Measurements from ENCODE around the gene SLITRK2. TPM values are rescaled to one million over a fixed set of nuclear protein-coding genes. Genes with fewer than 3 reads are reported as not detected.

The SLITRK2 gene
- total and polyA plus RNA-seq, 5 experiments from 2014 or later = not detected

DNA sequence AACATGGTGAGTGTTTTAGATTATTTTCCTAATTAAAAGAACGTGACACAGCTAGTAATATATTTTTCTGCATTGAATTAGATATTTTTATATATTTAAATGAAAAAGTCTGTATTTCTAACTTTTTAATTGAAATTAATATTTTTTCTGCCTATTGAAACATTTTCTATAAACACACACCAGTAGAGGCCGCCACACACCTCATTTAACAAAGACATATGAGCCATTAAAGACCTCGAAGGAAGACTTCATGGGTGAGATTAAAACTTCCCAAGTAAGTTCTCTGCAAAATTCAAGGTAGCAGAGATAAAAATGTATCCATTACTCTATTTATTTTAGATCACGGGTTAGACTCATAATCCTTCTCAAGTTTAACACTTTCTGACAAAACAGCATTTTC lies 8.3 kb downstream of the SLITRK2 start:
- Mint-ChIP-seq H3K9me3 (peaks cover 0 to 3% (median 0%) of the 10 kb centered on the region in 9 donors), H3K27me3 (peaks cover 3 to 17% (median 9%) of the 10 kb centered on the region in 5 donors), H3K4me3 (no peak overlapping the region), H3K27ac (no peak overlapping the region), H3K4me1 (no peaks in the 10 kb centered on the region), H3K36me3 (no peaks in the 10 kb centered on the region)
- no peak for DNase-seq
- POLR2A ChIA-PET = no interaction called here
- no peak for ATAC-seq

DNA sequence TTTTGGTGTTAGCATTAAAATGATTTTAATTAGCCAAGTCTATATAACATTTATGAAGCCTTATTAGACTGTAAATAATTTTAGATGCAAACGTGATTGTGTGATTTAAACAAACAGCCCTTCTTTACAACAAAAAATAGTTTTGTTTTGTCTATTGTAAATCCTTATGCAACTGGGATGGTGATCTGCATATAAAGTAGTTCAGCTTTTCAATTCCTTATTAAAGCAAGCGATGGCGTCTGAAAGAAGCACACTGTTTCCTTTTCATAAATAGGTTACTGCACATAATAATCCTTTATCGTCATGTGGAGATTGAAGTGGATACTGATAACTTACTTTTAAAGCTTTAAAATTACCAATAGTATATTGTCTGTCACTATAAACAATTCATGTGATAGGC lies 8.8 kb downstream of the SLITRK2 start:
- H3K4me3 Mint-ChIP-seq = no peak overlapping the region
- H3K4me1 Mint-ChIP-seq = no peaks in the 10 kb centered on the region
- peaks cover 3 to 14% (median 7%) of the 10 kb centered on the region in 5 donors for H3K27me3 Mint-ChIP-seq
- no peak for ATAC-seq
- POLR2A ChIA-PET = no interaction called here
- peaks cover 0 to 2% (median 0%) of the 10 kb centered on the region in 9 donors for H3K9me3 Mint-ChIP-seq
- no peak for DNase-seq
- H3K36me3 Mint-ChIP-seq = no peaks in the 10 kb centered on the region
- H3K27ac Mint-ChIP-seq = no peak overlapping the region

DNA sequence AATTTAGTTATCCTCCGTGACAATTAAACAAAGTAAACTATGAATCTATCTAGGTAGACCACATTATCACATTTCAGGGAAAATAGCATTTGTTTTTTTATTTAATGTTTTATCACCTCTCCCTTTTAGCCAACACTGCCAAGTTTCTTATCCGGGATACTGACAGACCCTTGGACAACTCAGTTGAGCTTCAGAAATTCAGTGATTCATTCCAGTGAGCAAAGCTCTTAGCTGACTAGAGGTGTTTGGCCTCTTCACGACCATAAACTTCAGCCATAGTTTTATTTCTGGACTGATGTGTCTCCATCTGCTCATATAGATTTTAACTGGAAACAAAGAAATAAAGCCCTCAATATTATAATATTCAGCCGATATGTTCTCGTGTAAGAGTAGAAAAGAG lies 15.2 kb downstream of the SLITRK2 start:
- Mint-ChIP-seq H3K27me3 (no peaks in the 10 kb centered on the region), H3K4me1 (no peaks in the 10 kb centered on the region), H3K27ac (no peak overlapping the region), H3K36me3 (no peaks in the 10 kb centered on the region), H3K9me3 (peaks cover 0 to 2% (median 0%) of the 10 kb centered on the region in 9 donors), H3K4me3 (no peak overlapping the region)
- no peak for ATAC-seq
- POLR2A ChIA-PET = no interaction called here
- DNase-seq = no peak

DNA sequence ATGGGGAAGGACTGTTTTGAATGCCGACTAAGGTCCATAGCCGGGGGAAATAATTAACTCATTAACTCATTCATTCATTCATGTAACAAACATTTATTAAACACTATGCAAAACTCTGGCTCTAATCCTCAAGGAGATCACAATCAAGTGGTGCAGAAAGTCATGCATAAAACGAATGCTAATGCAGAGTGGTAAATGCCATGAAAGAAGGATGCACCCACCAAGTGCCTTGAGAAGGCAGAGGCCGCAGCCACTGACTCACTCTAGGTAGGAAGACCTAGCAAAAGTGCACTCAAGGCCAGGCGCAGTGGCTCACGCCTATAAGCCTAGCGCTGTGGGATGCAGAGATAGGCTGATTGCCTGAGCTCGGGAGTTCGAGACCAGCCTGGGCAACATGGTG lies 22.9 kb downstream of the SLITRK2 start:
- no peak for DNase-seq
- Mint-ChIP-seq H3K27ac (no peak overlapping the region), H3K27me3 (no peaks in the 10 kb centered on the region), H3K4me3 (no peak overlapping the region), H3K4me1 (no peaks in the 10 kb centered on the region), H3K36me3 (no peaks in the 10 kb centered on the region), H3K9me3 (peaks cover 0 to 2% (median 0%) of the 10 kb centered on the region in 9 donors)
- POLR2A ChIA-PET = no interaction called here
- ATAC-seq = no peak

DNA sequence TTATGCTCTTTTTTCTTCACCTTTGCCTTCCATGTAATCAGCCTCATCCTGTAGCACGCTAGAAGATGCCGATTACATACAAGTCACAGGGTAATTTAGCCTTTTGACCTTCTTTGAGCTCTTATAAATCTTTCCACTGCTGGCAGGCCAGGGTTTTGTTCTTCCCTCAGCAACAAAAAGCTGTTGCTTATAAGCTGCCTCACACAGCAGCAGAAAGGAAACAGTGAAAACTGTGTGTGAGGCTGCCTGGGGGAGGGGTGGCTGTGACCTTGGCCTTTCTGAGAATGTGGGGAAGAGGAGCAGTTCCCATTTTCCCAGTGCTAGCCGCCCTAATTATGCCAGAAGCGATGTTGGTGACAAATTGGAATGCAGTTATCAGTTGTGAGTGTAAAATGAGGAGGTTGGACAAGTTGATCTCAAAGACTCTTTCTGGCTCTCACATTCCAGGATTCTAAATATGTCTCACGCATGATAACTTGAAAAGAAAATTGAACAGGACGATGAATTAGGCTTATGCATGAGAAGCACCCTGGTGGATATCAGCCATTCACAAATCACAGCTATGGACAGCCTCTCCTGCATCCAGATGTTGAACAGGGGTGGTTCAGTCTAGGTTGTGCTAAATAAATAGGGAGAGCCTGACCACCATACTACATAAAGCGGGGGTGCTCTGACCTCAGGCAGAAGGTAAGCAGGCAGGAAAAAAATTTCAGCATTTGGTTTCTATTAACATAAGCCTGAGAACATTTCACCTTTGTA lies 25.7 kb downstream of the SLITRK2 start:
- H3K36me3 Mint-ChIP-seq = no peaks in the 10 kb centered on the region
- H3K9me3 Mint-ChIP-seq = no peaks in the 10 kb centered on the region
- ATAC-seq (no peak), DNase-seq (no peak)
- POLR2A ChIA-PET = no interaction called here
- no peak overlapping the region for H3K27ac Mint-ChIP-seq
- no peaks in the 10 kb centered on the region for H3K27me3 Mint-ChIP-seq
- no peak overlapping the region for H3K4me3 Mint-ChIP-seq
- H3K4me1 Mint-ChIP-seq = no peaks in the 10 kb centered on the region

DNA sequence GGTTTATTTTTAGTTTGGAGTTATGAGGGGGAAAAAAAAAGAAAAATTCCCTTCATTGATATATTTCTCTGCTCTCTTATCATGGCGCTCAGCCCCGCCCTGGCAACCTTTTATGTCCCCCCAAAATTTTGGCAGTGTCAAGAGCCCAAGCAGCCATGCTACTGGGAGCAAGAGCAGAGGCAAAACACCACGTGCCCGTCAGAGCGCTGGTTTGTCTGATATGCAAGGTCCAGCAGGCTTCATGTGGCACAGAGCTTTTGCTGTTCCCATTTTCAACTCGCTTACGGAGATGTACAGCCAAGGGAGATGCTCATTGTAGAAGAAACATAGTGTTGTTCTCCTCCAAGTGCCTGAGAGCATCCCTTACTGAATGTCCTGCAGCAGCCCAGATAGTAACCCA lies 27.3 kb downstream of the SLITRK2 start:
- no peak for DNase-seq
- no peaks in the 10 kb centered on the region for H3K4me1 Mint-ChIP-seq
- POLR2A ChIA-PET = no interaction called here
- H3K4me3 Mint-ChIP-seq = no peak overlapping the region
- peaks cover 0 to under 1% (median 0%) of the 10 kb centered on the region in 9 donors for H3K9me3 Mint-ChIP-seq
- no peak for ATAC-seq
- no peaks in the 10 kb centered on the region for H3K27me3 Mint-ChIP-seq
- no peak overlapping the region for H3K27ac Mint-ChIP-seq
- no peaks in the 10 kb centered on the region for H3K36me3 Mint-ChIP-seq

DNA sequence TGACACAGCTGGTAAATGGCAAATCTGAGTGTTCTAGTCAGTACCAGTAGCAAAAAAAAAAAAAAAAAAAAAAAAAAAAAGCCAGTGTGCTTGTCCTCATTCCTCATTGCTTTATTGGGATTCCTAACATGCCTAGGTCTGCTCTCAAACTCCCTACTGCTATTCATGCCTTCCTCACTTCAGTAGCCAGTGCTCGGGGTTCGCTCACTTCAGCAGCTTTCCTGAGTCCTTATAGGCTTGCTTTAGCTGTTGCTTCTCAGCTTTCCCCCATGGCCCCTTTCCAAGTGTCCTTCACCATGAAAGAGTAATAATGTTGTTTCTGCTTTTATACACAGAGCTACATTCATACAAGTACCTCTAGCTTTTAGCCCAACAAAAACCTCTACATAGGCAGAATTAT lies 30.8 kb downstream of the SLITRK2 start:
- H3K27ac Mint-ChIP-seq = no peak overlapping the region
- H3K4me1 Mint-ChIP-seq = no peaks in the 10 kb centered on the region
- H3K9me3 Mint-ChIP-seq = peaks cover 0 to 5% (median 0%) of the 10 kb centered on the region in 9 donors
- ATAC-seq (no peak), DNase-seq (no peak)
- H3K36me3 Mint-ChIP-seq = no peaks in the 10 kb centered on the region
- POLR2A ChIA-PET = no interaction called here
- H3K4me3 Mint-ChIP-seq = no peak overlapping the region
- H3K27me3 Mint-ChIP-seq = no peaks in the 10 kb centered on the region

DNA sequence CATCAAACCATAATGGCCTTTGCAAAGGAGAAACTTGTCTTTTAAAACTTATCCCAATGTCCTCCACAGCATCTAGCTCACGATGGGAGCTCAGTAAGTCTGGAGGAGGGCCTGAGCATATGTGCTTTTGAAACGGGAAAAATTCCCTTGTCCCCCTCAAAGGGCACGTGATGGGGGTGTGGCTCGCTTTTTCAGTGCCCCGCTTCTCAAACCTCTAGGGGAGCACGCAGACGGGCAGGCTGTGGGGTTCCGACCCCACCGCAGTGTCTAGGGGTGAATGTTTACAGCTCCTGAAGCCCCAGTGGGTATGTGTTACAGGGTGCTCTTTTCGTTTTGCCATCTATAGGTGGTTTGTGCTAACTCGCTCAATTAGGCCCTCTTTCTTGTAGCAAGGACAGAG lies 31.2 kb downstream of the SLITRK2 start:
- H3K27me3 Mint-ChIP-seq = no peaks in the 10 kb centered on the region
- no peak for DNase-seq
- no peak for ATAC-seq
- POLR2A ChIA-PET = no interaction called here
- no peaks in the 10 kb centered on the region for H3K36me3 Mint-ChIP-seq
- H3K4me1 Mint-ChIP-seq = no peaks in the 10 kb centered on the region
- H3K9me3 Mint-ChIP-seq = peaks cover 0 to 5% (median 0%) of the 10 kb centered on the region in 9 donors
- no peak overlapping the region for H3K27ac Mint-ChIP-seq
- no peak overlapping the region for H3K4me3 Mint-ChIP-seq

DNA sequence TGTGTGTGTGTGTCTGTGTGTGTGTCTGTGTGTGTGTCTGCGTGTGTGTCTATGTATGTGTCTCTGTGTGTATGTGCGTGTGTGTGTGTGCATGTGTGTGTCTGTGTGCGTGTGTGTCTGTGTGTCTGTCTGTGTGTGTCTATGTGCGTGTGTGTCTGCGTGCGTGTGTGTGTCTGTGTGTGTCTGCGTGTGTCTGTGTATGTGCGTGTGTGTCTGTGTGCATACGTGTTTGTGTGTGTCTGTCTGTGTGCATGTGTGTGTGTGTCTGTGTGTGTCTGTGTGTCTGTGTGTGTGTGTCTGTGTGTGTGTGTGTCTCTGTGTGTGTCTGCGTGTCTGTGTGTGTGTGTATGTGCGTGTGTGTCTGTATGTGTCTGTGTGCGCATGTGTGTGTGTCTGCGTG lies 35.6 kb downstream of the SLITRK2 start:
- Mint-ChIP-seq H3K36me3 (no peaks in the 10 kb centered on the region), H3K27ac (no peak overlapping the region), H3K9me3 (peaks cover 0 to 5% (median 0%) of the 10 kb centered on the region in 9 donors), H3K27me3 (no peaks in the 10 kb centered on the region), H3K4me3 (no peak overlapping the region), H3K4me1 (no peaks in the 10 kb centered on the region)
- DNase-seq = no peak
- ATAC-seq = no peak
- POLR2A ChIA-PET = no interaction called here

DNA sequence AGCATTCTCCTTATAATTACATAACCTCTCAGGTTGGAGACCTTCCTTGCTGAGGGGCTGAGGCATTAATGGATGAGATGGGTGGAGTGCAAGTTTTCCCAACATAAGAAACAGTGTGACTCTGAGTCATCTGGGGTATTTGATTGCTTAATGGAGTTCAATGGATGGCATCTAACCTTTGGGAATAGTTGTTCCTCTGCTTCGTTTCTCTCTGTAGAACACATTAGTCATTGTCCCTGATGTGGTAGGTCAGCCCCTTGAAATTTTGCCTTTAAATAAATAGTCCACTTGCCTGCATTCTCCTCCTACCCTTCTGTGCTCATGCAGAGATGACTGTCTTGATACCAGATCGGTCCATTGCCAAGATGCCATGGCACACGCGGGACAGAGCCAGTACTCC lies 38.6 kb downstream of the SLITRK2 start:
- no peaks in the 10 kb centered on the region for H3K4me1 Mint-ChIP-seq
- no peak overlapping the region for H3K27ac Mint-ChIP-seq
- H3K36me3 Mint-ChIP-seq = no peaks in the 10 kb centered on the region
- POLR2A ChIA-PET = no interaction called here
- no peak overlapping the region for H3K4me3 Mint-ChIP-seq
- no peaks in the 10 kb centered on the region for H3K27me3 Mint-ChIP-seq
- DNase-seq (no peak), ATAC-seq (no peak)
- peaks cover 0 to 3% (median 0%) of the 10 kb centered on the region in 9 donors for H3K9me3 Mint-ChIP-seq

DNA sequence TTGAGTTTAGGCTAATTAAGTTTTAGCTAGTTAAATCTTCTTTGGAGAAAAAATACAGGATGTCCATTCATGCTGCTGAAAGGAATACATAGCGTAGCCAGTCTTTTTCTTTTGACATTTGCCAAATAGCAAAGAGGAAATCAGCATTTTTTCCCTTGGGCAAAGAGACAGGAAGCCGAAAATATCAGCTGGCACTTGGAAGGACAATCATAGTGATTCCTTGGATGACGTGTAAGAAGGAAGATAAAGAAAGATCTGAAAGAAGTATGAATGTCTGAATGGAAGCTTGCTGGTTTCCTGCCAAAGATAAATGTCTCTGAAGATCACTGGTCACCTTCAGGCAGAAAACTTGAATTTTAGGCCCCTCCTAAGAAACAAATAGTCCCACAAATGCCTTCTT lies 44.2 kb downstream of the SLITRK2 start:
- H3K27me3 Mint-ChIP-seq = no peaks in the 10 kb centered on the region
- no peaks in the 10 kb centered on the region for H3K36me3 Mint-ChIP-seq
- no peak for DNase-seq
- POLR2A ChIA-PET = no interaction called here
- H3K9me3 Mint-ChIP-seq = peaks cover 0 to 6% (median 0%) of the 10 kb centered on the region in 9 donors
- H3K4me3 Mint-ChIP-seq = no peak overlapping the region
- H3K27ac Mint-ChIP-seq = no peak overlapping the region
- no peak for ATAC-seq
- H3K4me1 Mint-ChIP-seq = no peaks in the 10 kb centered on the region

DNA sequence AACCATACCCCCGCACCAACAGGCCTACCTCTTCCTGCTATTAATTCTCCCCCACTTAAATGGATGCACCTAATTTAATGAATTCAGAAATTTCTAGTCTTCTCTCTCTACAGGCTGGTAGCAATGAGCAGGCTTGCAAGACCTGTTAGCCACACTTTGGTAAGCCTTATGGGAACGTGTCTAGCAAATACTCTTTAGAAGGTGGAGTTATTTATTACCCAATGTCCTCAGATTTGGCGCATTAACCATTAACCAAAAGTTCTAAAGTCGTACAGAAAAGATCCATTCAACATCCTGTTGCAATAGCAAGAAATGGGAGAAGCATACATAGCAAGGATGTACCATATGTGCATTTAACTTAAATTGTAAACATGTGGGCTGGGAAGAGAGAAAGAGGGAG lies 47.5 kb downstream of the SLITRK2 start:
- Mint-ChIP-seq H3K4me3 (no peak overlapping the region), H3K4me1 (no peaks in the 10 kb centered on the region), H3K9me3 (peaks cover 0 to 6% (median 0%) of the 10 kb centered on the region in 9 donors), H3K27me3 (no peaks in the 10 kb centered on the region), H3K36me3 (no peaks in the 10 kb centered on the region), H3K27ac (no peak overlapping the region)
- ATAC-seq = no peak
- no peak for DNase-seq
- POLR2A ChIA-PET = no interaction called here
